OCI-LY3 (cell line): ENCODE measurements around the gene CDIP1.

Experiments
- H2AFZ ChIP-seq: fragments of 200-600, 300-600 bp; shearing (Covaris generic); 2 replicates; pipeline ENCODE4 v1.6.0; 2014; ENCODE audit warnings: antibody characterized with exemption, low read depth, low read length
- H3K27ac ChIP-seq: fragments of 200-600, 300-600 bp; sonication (generic); 2 replicates; pipeline ENCODE4 v1.5.1; 2014; ENCODE audit warnings: mild to moderate bottlenecking, low read length, moderate library complexity, mixed read lengths
- H3K27me3 ChIP-seq: fragments of 200-600, 300-600 bp; sonication (generic); 2 replicates; pipeline ENCODE4 v1.6.1; 2014; ENCODE audit warnings: low read depth, low read length, mixed read lengths
- H3K36me3 ChIP-seq: fragments of 200-600, 300-600 bp; sonication (generic); replicated peaks from 2 replicates; pipeline ENCODE3; 2014; ENCODE audit warnings: low read depth, low read length, mixed read lengths
- H3K4me1 ChIP-seq: fragments of 300-600, 200-600 bp; sonication (generic); 2 replicates; pipeline ENCODE4 v1.6.1; 2014; ENCODE audit warnings: low read length, mixed read lengths
- H3K4me2 ChIP-seq: fragments of 200-600, 300-600 bp; sonication (generic); 2 replicates; pipeline ENCODE4 v1.6.1; 2014; ENCODE audit warnings: low read length, mixed read lengths
- H3K4me3 ChIP-seq: fragments of 300-600, 200-600 bp; sonication (generic); 2 replicates; pipeline ENCODE4 v1.5.1; 2014; ENCODE audit warnings: antibody characterized with exemption, mild to moderate bottlenecking, low read length, moderate library complexity
- H3K79me2 ChIP-seq: fragments of 300-600, 200-600 bp; shearing (Covaris generic); 2 replicates; pipeline ENCODE4 v1.6.1; 2014; ENCODE audit warnings: mild to moderate bottlenecking, low read length, mixed read lengths
- H3K9ac ChIP-seq: fragments of 300-600, 200-600 bp; shearing (Covaris generic); 2 replicates; pipeline ENCODE4 v1.6.0; 2014; ENCODE audit warnings: mild to moderate bottlenecking, low read length, moderate library complexity
- H3K9me3 ChIP-seq: fragments of 200-600, 300-600 bp; shearing (Covaris generic); 2 replicates; pipeline ENCODE4 v1.6.1; 2014; ENCODE audit warnings: low read length, mixed read lengths; ENCODE audit not compliant: insufficient read depth
- H4K20me1 ChIP-seq: fragments of 200-600, 300-600 bp; sonication (generic); 2 replicates; pipeline ENCODE4 v1.6.1; 2016; ENCODE audit warnings: low read length, mixed read lengths; ENCODE audit not compliant: insufficient read depth
- CTCF ChIP-seq: fragments of 200-600, 300-600 bp; sonication (generic); IDR thresholded peaks from 2 replicates; pipeline ENCODE4 v1.5.1; 2014; ENCODE audit warnings: antibody characterized with exemption, low read length, low read depth
- EZH2phosphoT487 ChIP-seq: fragments of 200-600 bp; shearing (Covaris generic); IDR thresholded peaks from 2 replicates; pipeline ENCODE4 v1.6.1; 2018; ENCODE audit warnings: antibody characterized with exemption, mixed run types, low read depth

Gene CDIP1

GRCh38 chr16:4481963-4482362 lies 56.6 kb downstream of the CDIP1 start:
- Histone ChIP-seq H3K4me3 (no peak overlapping the region), H3K9ac (no peak overlapping the region), H3K4me2 (no peak overlapping the region), H3K27me3 (no peaks in the 10 kb centered on the region), H3K27ac (no peak overlapping the region), H4K20me1 (peaks cover 4% of the 10 kb centered on the region; the same call in 1 of the 2 replicates), H3K4me1 (peaks cover 7% of the 10 kb centered on the region; the same call in 1 of the 2 replicates), H2AFZ (no peak overlapping the region), H3K79me2 (peaks cover 51% of the 10 kb centered on the region), H3K9me3 (no peaks in the 10 kb centered on the region), H3K36me3 (peaks cover 7% of the 10 kb centered on the region)
- TF ChIP-seq CTCF: no peak
- TF ChIP-seq EZH2phosphoT487: no peak

GRCh38 chr16:4481526-4481925 lies 57.0 kb downstream of the CDIP1 start:
- H4K20me1 ChIP-seq: peaks cover 4% of the 10 kb centered on the region; the same call in 1 of the 2 replicates
- H2AFZ ChIP-seq: no peak overlapping the region
- no peaks in the 10 kb centered on the region for H3K9me3 ChIP-seq
- H3K9ac ChIP-seq: no peak overlapping the region
- H3K27me3 ChIP-seq: no peaks in the 10 kb centered on the region
- TF ChIP-seq CTCF: no peak
- H3K4me1 ChIP-seq: peaks cover 7% of the 10 kb centered on the region; the same call in 1 of the 2 replicates
- H3K4me2 ChIP-seq: no peak overlapping the region
- peaks cover 6% of the 10 kb centered on the region for H3K36me3 ChIP-seq
- no peak overlapping the region for H3K4me3 ChIP-seq
- H3K79me2 ChIP-seq: peaks cover 56% of the 10 kb centered on the region
- H3K27ac ChIP-seq: no peak overlapping the region

DNA sequence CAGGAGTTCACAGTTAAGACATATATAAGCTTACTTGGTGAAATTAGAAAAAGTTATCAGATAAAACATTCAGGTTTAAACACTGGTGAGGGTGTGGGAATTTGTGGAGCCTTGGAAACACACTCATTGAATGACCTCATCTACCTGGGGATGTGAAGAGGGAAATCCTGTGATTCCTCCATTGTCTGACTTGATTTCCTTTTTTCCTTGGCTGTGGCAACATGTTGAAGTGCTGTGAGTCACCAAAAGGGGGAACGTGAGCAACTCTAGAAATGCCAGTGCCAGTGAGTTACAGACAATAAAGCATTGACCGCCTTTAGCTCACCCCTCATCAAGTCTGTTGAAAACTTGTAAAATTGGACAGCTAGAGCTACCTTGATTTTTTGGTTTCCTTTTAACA lies 60.6 kb downstream of the CDIP1 start:
- H3K4me3 ChIP-seq: no peak overlapping the region
- no peaks in the 10 kb centered on the region for H3K36me3 ChIP-seq
- TF ChIP-seq EZH2phosphoT487: no peak
- peaks cover 4% of the 10 kb centered on the region; the same call in 1 of the 2 replicates for H4K20me1 ChIP-seq
- H3K27me3 ChIP-seq: no peaks in the 10 kb centered on the region
- peaks cover 24% of the 10 kb centered on the region for H3K4me1 ChIP-seq
- H3K4me2 ChIP-seq: peak overlapping the region; percentile 66; the same call in 1 of the 2 replicates
- H3K9me3 ChIP-seq: no peaks in the 10 kb centered on the region
- H3K79me2 ChIP-seq: peaks cover 79% of the 10 kb centered on the region
- H3K9ac ChIP-seq: no peak overlapping the region
- H3K27ac ChIP-seq: no peak overlapping the region
- no peak overlapping the region for H2AFZ ChIP-seq

- Histone ChIP-seq H3K27ac (peak within 1 kb of the TSS; percentile 71), H3K27me3 (no peaks in the 10 kb centered on the region), H4K20me1 (no peaks in the 10 kb centered on the region), H3K4me2 (peak within 1 kb of the TSS; percentile 82), H3K4me3 (peak within 1 kb of the TSS; percentile 83), H3K36me3 (peaks cover 7% of the 10 kb centered on the region), H2AFZ (0 out of 2 replicates have a peak within 1 kb of the TSS, but pooled peaks have one; percentile 13), H3K4me1 (peaks cover 24% of the 10 kb centered on the region), H3K79me2 (peaks cover 67% of the 10 kb centered on the region), H3K9ac (peak within 1 kb of the TSS; percentile 85), H3K9me3 (no peaks in the 10 kb centered on the region)
- TF ChIP-seq CTCF (peak; percentile 23; the same call in 1 of the 2 replicates), EZH2phosphoT487 (no peak)
Observed at GRCh38 chr16:4475880-4476788, 62.4 kb downstream of the CDIP1 start, which contains the start of gene HMOX2. HMOX2 (plus strand) TSS chr16:4476398; CDS start chr16:4505525, 29,127 bp downstream.
